HEK293T (cell line): ENCODE results near the gene PLCB2.

Experiments
- CTCF ChIA-PET: fragments of 350-600 bp; formaldehyde crosslinking; extraction: SDS; loops from one replicate; lab custom pipeline; 2021; ENCODE audit warnings: antibody characterized with exemption, inconsistent platforms; lab: Yijun Ruan, JAX
- POLR2A ChIA-PET: fragments of 350-600 bp; formaldehyde crosslinking; extraction: SDS; loops from one replicate; lab custom pipeline; 2020; ENCODE audit warnings: antibody characterized with exemption, inconsistent platforms; lab: Yijun Ruan, JAX
- DNase-seq: peaks from one replicate; pipeline ENCODE4 v3.0.0; 2012; ENCODE audit warnings: mixed read lengths; ENCODE audit errors: extremely low spot score
- ARNT ChIP-seq: fragments of 450-650 bp; IDR thresholded peaks from 2 replicates; pipeline ENCODE4 v1.6.1; 2017; ENCODE audit warnings: mild to moderate bottlenecking
- BHLHE40 ChIP-seq: fragments of 450-650 bp; IDR thresholded peaks from 2 replicates; pipeline ENCODE4 v1.6.1; 2016; ENCODE audit warnings: mild to moderate bottlenecking, moderate library complexity, borderline replicate concordance
- CTBP1 ChIP-seq: fragments of 450-650 bp; IDR thresholded peaks from 2 replicates; pipeline ENCODE4 v1.6.1; 2016; ENCODE audit warnings: borderline replicate concordance
- ELF4 ChIP-seq: fragments of 450-650 bp; IDR thresholded peaks from 2 replicates; pipeline ENCODE4 v1.6.1; 2017; ENCODE audit warnings: antibody characterized with exemption
- FOXA1 ChIP-seq: fragments of 450-650 bp; IDR thresholded peaks from 2 replicates; pipeline ENCODE4 v1.6.1; 2016; ENCODE audit warnings: mild to moderate bottlenecking
- FOXK2 ChIP-seq: fragments of 450-650 bp; IDR thresholded peaks from 2 replicates; pipeline ENCODE4 v1.6.1; 2016; ENCODE audit warnings: mild to moderate bottlenecking
- FOXM1 ChIP-seq: fragments of 450-650 bp; IDR thresholded peaks from 2 replicates; pipeline ENCODE4 v1.6.1; 2017; ENCODE audit warnings: mild to moderate bottlenecking, borderline replicate concordance
- HDGF ChIP-seq: fragments of 450-650 bp; IDR thresholded peaks from 2 replicates; pipeline ENCODE4 v1.6.1; 2017; ENCODE audit warnings: antibody characterized with exemption, borderline replicate concordance
- L3MBTL2 ChIP-seq: fragments of 450-650 bp; conservative IDR thresholded peaks from 2 replicates; pipeline ENCODE4 v1.6.1; 2016; ENCODE audit warnings: mild to moderate bottlenecking
- LEF1 ChIP-seq: fragments of 450-650 bp; IDR thresholded peaks from 2 replicates; pipeline ENCODE4 v1.6.1; 2017; ENCODE audit warnings: mild to moderate bottlenecking, borderline replicate concordance
- NFRKB ChIP-seq: fragments of 450-650 bp; IDR thresholded peaks from 2 replicates; pipeline ENCODE4 v1.6.1; 2016; ENCODE audit warnings: mild to moderate bottlenecking, moderate library complexity
- SP1 ChIP-seq: fragments of 450-650 bp; IDR thresholded peaks from 2 replicates; pipeline ENCODE4 v1.6.1; 2017
- SUZ12 ChIP-seq: fragments of 450-650 bp; IDR thresholded peaks from 2 replicates; pipeline ENCODE4 v1.6.1; 2016; ENCODE audit warnings: mild to moderate bottlenecking
- TARDBP ChIP-seq: fragments of 450-650 bp; IDR thresholded peaks from 2 replicates; pipeline ENCODE4 v1.6.1; 2016
- ZNF384 ChIP-seq: fragments of 450-650 bp; IDR thresholded peaks from 2 replicates; pipeline ENCODE4 v1.6.1; 2016
- TF ChIP-seq, protein P1 (sequence below): fragments of 450-650 bp; IDR thresholded peaks from 2 replicates; pipeline ENCODE4 v1.6.1; 2016

Gene PLCB2

DNA sequence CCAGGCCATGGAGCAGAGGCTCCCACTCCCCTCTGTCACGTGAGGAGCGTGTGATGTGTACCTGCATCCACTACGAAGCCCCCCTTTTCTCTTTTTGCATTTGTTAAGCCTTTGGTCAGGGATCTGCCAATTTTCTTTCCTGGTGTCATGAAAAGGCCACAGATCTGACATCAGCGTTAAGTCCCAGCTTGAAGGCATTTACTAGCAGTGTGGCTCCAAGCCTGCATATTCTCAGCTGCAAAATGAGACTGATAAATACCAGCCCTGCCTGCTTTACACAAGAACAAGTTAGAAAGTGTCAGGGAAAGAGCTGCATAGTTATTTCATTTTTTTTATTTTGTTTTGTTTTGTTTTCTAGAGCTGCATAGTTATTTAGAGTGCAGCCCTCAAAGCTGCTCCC lies 22.6 kb downstream of the PLCB2 start:
- ChIA-PET CTCF (interaction anchor here (0.6 to 2.4 kb wide), 7 partner anchors 10 to 68 kb away, joined by 3 to 9 read pairs (median 5); partner anchors contain the start of genes INAFM2 and PLCB2), POLR2A (interaction anchor here (1.0 kb wide), 1 partner anchor 284 kb away, joined by 3 read pairs; the partner anchor contains the start of gene RPUSD2)
- DNase-seq, result no peak
- TF ChIP-seq ARNT (no peak), SUZ12 (no peak), ZNF384 (no peak), HDGF (no peak), FOXA1 (no peak)

DNA sequence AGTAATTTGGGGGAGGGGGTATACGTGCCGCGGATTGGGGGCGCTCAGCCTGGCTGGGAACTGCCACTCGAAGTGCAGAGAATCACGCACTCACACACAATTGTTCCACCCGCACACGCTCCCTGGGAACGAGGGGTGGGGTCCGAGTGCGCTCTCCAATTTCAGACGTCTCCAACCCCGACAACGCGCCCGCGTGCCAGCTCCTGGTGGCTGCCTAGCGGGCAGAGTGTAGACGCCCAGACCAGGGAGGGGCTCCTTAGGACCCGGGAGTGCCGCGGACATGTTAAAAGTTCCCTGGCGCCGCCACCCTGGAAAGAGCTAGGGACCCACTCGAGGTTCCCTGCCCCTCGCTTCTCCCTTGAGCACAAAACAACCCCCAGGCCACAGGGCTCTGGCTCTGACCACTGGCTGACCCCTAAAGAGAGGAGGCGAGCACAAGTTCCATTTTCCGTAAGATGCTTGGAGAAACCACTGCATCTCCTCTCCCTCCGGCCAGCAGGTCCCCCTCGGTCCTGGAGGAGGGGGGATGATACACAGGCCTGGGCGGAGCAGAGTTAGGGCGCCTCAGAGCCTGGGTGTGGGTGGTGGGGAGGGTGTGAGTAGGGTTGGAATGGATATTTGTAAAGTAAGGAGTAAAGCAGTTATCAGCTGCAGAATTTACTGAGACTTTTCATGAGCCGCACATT lies 24.0 kb downstream of the PLCB2 start:
- no peak for DNase-seq
- POLR2A ChIA-PET, result no interaction called here
- CTCF ChIA-PET, result interaction anchor here (1.2 to 1.4 kb wide), 2 partner anchors 9 to 29 kb away, joined by 3 to 4 read pairs; no protein-coding TSS in a partner anchor
- TF ChIP-seq CTBP1, result no peak
- TF ChIP-seq BHLHE40, result no peak
- no peak for TF ChIP-seq HDGF
- TF ChIP-seq SP1, result no peak
- TF ChIP-seq, protein P1, sequence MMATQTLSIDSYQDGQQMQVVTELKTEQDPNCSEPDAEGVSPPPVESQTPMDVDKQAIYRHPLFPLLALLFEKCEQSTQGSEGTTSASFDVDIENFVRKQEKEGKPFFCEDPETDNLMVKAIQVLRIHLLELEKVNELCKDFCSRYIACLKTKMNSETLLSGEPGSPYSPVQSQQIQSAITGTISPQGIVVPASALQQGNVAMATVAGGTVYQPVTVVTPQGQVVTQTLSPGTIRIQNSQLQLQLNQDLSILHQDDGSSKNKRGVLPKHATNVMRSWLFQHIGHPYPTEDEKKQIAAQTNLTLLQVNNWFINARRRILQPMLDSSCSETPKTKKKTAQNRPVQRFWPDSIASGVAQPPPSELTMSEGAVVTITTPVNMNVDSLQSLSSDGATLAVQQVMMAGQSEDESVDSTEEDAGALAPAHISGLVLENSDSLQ, result no peak
- TF ChIP-seq FOXK2, result no peak
- TF ChIP-seq FOXM1, result no peak
- no peak for TF ChIP-seq FOXA1
- TF ChIP-seq LEF1, result no peak
- TF ChIP-seq ARNT, result no peak
- TF ChIP-seq TARDBP, result no peak
- TF ChIP-seq ELF4, result no peak
- no peak for TF ChIP-seq L3MBTL2
- no peak for TF ChIP-seq NFRKB
- no peak for TF ChIP-seq ZNF384
- TF ChIP-seq SUZ12, result no peak

DNA sequence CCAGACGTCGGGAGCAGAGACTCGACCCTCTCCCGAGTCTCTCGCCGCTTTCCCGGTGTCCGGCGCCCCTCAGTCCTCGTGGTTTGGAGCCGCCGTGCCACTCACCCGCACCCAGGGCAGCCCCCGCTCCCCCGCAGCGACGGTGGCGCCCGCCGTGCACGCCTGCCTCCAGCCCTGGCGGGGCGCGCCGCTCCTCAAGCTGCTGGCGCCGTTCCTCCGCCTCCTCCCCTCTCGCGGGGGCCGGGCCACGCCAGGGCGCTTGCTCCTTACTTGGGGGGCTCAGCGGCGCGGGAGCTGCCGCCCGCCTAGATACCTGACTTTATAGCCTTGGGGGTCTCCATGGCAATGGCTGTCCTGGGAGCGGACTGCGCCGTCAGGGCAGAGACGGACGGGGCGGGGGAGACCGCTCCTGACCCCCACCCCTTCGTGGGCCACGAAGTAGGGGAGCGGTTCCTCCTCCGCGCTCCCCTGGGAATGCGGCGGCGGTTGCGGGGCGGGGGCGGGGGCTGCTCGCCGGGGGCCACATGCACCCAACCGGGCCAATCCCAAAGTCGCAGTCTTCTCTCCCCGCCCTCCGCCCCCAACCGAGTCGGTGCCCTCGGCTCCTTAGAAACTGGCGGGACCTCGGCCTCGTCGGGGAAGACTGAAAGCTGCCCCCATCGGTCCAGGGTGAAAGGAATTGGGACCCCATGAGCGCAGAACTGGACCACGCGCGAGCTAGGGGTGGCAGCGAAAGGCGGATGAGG lies 24.7 kb downstream of the PLCB2 start, which contains the start of gene ANKRD63:
Gene ANKRD63 (minus strand): TSS at position 196 of the 746 bp plus-strand sequence. CDS start 478 bp downstream, outside the sequence.
- TF ChIP-seq L3MBTL2 (no peak), SP1 (no peak), BHLHE40 (no peak), ZNF384 (no peak), LEF1 (no peak), CTBP1 (no peak), TARDBP (no peak), FOXA1 (no peak), ARNT (no peak), ELF4 (no peak)
- TF ChIP-seq, protein P1, result no peak
- peak; percentile 49 for DNase-seq
- ChIA-PET CTCF (interaction anchor here (1.2 to 1.4 kb wide), 2 partner anchors 8 to 30 kb away, joined by 3 to 4 read pairs; no protein-coding TSS in a partner anchor), POLR2A (no interaction called here)

DNA sequence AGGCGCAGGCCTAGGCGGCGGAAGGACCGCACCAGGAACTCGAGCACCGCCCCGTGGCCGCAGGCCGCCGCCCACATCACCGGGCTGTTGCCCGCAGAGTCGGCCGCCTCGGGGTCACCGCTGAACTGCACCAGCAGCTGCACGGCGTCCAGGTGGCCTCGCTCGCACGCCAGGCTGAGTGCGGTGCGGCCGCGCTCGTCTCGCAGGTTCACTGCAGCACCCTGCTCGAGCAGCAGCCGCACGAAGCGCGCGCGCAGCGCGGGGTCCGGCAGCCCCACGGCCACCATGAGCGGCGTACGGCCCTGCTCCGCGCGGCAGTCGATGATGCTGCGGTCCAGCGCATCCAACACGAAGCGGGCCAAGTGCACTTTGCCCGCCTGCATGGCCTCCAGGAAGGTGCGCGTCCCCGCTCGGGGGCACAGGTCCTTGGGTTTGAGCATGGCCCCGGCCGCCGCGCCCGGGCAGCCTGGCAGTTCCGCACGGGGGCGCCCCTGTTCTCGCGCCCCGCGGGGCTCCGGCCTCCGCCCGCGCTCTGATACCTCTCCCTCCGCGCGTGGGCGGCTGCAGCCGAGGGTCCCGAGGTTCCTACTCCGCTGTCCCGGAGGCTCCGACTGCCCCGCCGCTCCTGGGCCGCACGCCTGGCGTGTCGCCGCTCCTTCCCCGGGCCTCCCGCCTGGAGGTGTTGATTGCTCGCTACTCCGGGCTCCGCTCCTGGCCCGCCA lies 25.4 kb downstream of the PLCB2 start:
- POLR2A ChIA-PET, result no interaction called here
- peak; percentile 50 for DNase-seq
- CTCF ChIA-PET, result interaction anchor here (0.5 to 1.0 kb wide), 2 partner anchors 35 to 65 kb away, joined by 3 read pairs; no protein-coding TSS in a partner anchor
- no peak for TF ChIP-seq TARDBP
- peak; percentile 48; the same call in 1 of the 2 replicates for TF ChIP-seq L3MBTL2
- no peak for TF ChIP-seq SUZ12

DNA sequence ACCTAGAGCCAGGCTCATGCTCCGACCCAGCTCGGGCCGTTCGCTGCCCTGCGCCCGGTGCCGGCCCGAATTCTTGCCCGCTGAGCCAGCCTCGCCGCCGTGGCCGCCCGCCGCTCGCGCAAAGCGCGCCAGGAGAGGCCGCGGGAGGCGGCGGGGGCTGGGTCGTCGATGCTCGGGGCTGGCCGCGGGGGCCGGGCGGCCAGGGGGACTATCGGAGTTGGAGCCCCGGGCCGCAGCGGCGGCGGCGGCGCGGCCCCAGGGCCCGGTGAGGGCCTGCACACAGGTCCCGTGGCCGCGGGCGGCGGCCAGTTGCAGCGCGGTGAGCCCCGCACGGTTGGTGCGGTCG lies 26.0 kb downstream of the PLCB2 start:
- ChIA-PET CTCF (interaction anchor here (0.5 to 1.0 kb wide), 2 partner anchors 35 to 64 kb away, joined by 3 read pairs; no protein-coding TSS in a partner anchor), POLR2A (no interaction called here)
- TF ChIP-seq ZNF384 (no peak), NFRKB (no peak), TARDBP (no peak), FOXA1 (no peak), HDGF (no peak), BHLHE40 (no peak), FOXK2 (no peak), ARNT (no peak), CTBP1 (no peak), L3MBTL2 (no peak), SUZ12 (no peak), ELF4 (no peak), FOXM1 (no peak), LEF1 (no peak)
- TF ChIP-seq, protein P1, result no peak
- DNase-seq, result no peak
